Fibroblast of the conjunctiva (primary cell): ENCODE data around the gene RBPMS2.
"Not testable (repeated sequence)": the region's sequence is repeated elsewhere in the genome, so short reads cannot be mapped to it uniquely, and the experiment has no call there.

Source experiments
- DNase-seq: peaks from one replicate; pipeline ENCODE4 v3.0.0-alpha.2; 2010; ENCODE audit warnings: low read depth

Gene RBPMS2

GRCh38 chr15:64775551-64776401, at the start of gene RBPMS2:
TSS of gene RBPMS2 (minus strand) at chr15:64775589. CDS start at chr15:64775319, 270 bp downstream.
- DNase-seq: no peak

- DNase-seq: no peak
Observed at GRCh38 chr15:64824929-64825430, 49.6 kb upstream of the RBPMS2 start.

- DNase-seq: no peak
Observed at GRCh38 chr15:64816452-64816851, 41.1 kb upstream of the RBPMS2 start.

GRCh38 chr15:64814965-64815364, 39.6 kb upstream of the RBPMS2 start:
- DNase-seq: not testable (repeated sequence)

GRCh38 chr15:64814283-64814682, 38.9 kb upstream of the RBPMS2 start:
- DNase-seq: not testable (repeated sequence)

- peak; percentile 27 for DNase-seq
Observed at GRCh38 chr15:64813075-64813474, 37.7 kb upstream of the RBPMS2 start.

GRCh38 chr15:64810497-64811326, 35.3 kb upstream of the RBPMS2 start:
- DNase-seq: no peak

- peak; percentile 40 for DNase-seq
Observed at GRCh38 chr15:64809649-64810496, 34.5 kb upstream of the RBPMS2 start.

GRCh38 chr15:64808785-64809453, 33.5 kb upstream of the RBPMS2 start:
- DNase-seq: no peak

- no peak for DNase-seq
Observed at GRCh38 chr15:64807751-64808222, 32.4 kb upstream of the RBPMS2 start.

GRCh38 chr15:64807051-64807749, 31.8 kb upstream of the RBPMS2 start:
- no peak for DNase-seq

- no peak for DNase-seq
Observed at GRCh38 chr15:64806509-64806908, 31.1 kb upstream of the RBPMS2 start.

- no peak for DNase-seq
Observed at GRCh38 chr15:64804619-64805018, 29.2 kb upstream of the RBPMS2 start.

- no peak for DNase-seq
Observed at GRCh38 chr15:64803526-64803925, 28.1 kb upstream of the RBPMS2 start.

GRCh38 chr15:64800476-64800875, 25.1 kb upstream of the RBPMS2 start:
- DNase-seq: no peak

- not testable (repeated sequence) for DNase-seq
Observed at GRCh38 chr15:64798905-64799304, 23.5 kb upstream of the RBPMS2 start.

GRCh38 chr15:64795921-64796320, 20.5 kb upstream of the RBPMS2 start:
- not testable (repeated sequence) for DNase-seq

GRCh38 chr15:64795299-64795698, 19.9 kb upstream of the RBPMS2 start:
- not testable (repeated sequence) for DNase-seq

- DNase-seq: no peak
Observed at GRCh38 chr15:64792282-64792681, 16.9 kb upstream of the RBPMS2 start.

- no peak for DNase-seq
Observed at GRCh38 chr15:64791401-64791800, 16.0 kb upstream of the RBPMS2 start.
